GM23248 (cell line): ENCODE results near the gene MEAK7. TPM values are rescaled to one million over a fixed set of nuclear protein-coding genes. Genes with fewer than 3 reads are reported as not detected.

Experiments
- DNase-seq: peaks from one replicate; pipeline ENCODE4 v3.0.0-alpha.2; 2015
- H2AFZ ChIP-seq: fragments of 200-600 bp; sonication (generic); 2 replicates; pipeline ENCODE4 v1.6.1; 2016; ENCODE audit warnings: antibody characterized with exemption
- H3F3A ChIP-seq: fragments of 200-600 bp; sonication (generic); 2 replicates; pipeline ENCODE4 v1.6.1; 2016; ENCODE audit warnings: mild to moderate bottlenecking, antibody characterized with exemption, mixed run types; ENCODE audit not compliant: insufficient read depth
- H3K27ac ChIP-seq: fragments of 200-600 bp; sonication (generic); 2 replicates; pipeline ENCODE4 v1.5.1; 2016; ENCODE audit warnings: mild to moderate bottlenecking
- H3K27me3 ChIP-seq: fragments of 200-600 bp; sonication (generic); replicated peaks from 2 replicates; pipeline ENCODE4 v1.6.1; 2016; ENCODE audit warnings: mild to moderate bottlenecking; ENCODE audit not compliant: insufficient read depth
- H3K36me3 ChIP-seq: fragments of 200-600 bp; sonication (generic); 2 replicates; pipeline ENCODE4 v1.6.1; 2016; ENCODE audit warnings: low read depth, mild to moderate bottlenecking
- H3K4me1 ChIP-seq: fragments of 200-600 bp; sonication (generic); 2 replicates; pipeline ENCODE4 v1.6.1; 2016; ENCODE audit warnings: mild to moderate bottlenecking; ENCODE audit not compliant: insufficient read depth
- H3K4me2 ChIP-seq: fragments of 200-600 bp; sonication (generic); one replicate; pipeline ENCODE4 v1.6.1; 2016; ENCODE audit warnings: mild to moderate bottlenecking; ENCODE audit not compliant: unreplicated experiment
- H3K4me3 ChIP-seq: fragments of 200-600 bp; sonication (generic); 2 replicates; pipeline ENCODE4 v1.5.1; 2016; ENCODE audit warnings: mild to moderate bottlenecking
- H3K79me2 ChIP-seq: fragments of 200-600 bp; sonication (generic); 2 replicates; pipeline ENCODE4 v1.6.1; 2016; ENCODE audit warnings: mild to moderate bottlenecking; ENCODE audit not compliant: insufficient read depth
- H3K9ac ChIP-seq: fragments of 200-600 bp; sonication (generic); 2 replicates; pipeline ENCODE4 v1.6.1; 2016; ENCODE audit warnings: mild to moderate bottlenecking
- H3K9me2 ChIP-seq: fragments of 200-600 bp; sonication (generic); 2 replicates; pipeline ENCODE4 v1.6.1; 2016; ENCODE audit warnings: mixed run types, mild to moderate bottlenecking, moderate library complexity; ENCODE audit not compliant: insufficient read depth
- H3K9me3 ChIP-seq: fragments of 200-600 bp; sonication (generic); one replicate; pipeline ENCODE4 v1.6.1; 2017; ENCODE audit warnings: low read depth
- H4K20me1 ChIP-seq: fragments of 200-600 bp; sonication (generic); 2 replicates; pipeline ENCODE4 v1.6.0; 2016; ENCODE audit not compliant: insufficient read depth
- EZH2 ChIP-seq: fragments of 200-600 bp; sonication (generic); IDR thresholded peaks from 2 replicates; pipeline ENCODE4 v1.6.1; 2018; ENCODE audit warnings: antibody characterized with exemption, mild to moderate bottlenecking; ENCODE audit not compliant: insufficient read depth, poor library complexity, severe bottlenecking
- EZH2phosphoT487 ChIP-seq: fragments of 200-600 bp; sonication (generic); IDR thresholded peaks from 2 replicates; pipeline ENCODE4 v1.6.1; 2018; ENCODE audit warnings: antibody characterized with exemption, moderate library complexity, mild to moderate bottlenecking, low read depth; ENCODE audit not compliant: insufficient read depth
- WGBS, 2 experiments: methylation state at CpG; one replicate each; pipeline ENCODE4 v1.1.6; 2015 to 2017; ENCODE audit warnings: low lambda C conversion rate in 2 of 2, low coverage in 1 of 2; ENCODE audit errors: missing lambda C conversion rate in 2 of 2; 5-methylcytosine and 5-hydroxymethylcytosine counted together
- in situ Hi-C: fragments of 300-500 bp; cut with MboI; formaldehyde crosslinking; loops from 2 replicates; pipeline ENCODE4 v1.15.0; 2020
- polyA plus RNA-seq: library from polyadenylated mRNA; unstranded; fragments of >200 nt; fragmentation: Nextera tagmentation; extraction: Ambion mirVana; gene quantifications from 2 replicates; pipeline ENCODE4 v1.2.1, GENCODE V29; 2016
- total RNA-seq: library from RNA; depleted of rRNA; stranded (reverse); fragments of >200 nt; shearing (Covaris generic); gene quantifications from 2 replicates; pipeline ENCODE4 v1.2.3, GENCODE V29; 2014

MEAK7 gene
- total and polyA plus RNA-seq, 2 experiments from 2014 or later = 45.6 to 62.0 TPM

GRCh38 chr16:84484579-84485254 is 19.7 kb downstream of the MEAK7 start:
- Histone ChIP-seq H3K4me2 (no peak overlapping the region), H3K79me2 (peaks cover 22% of the 10 kb centered on the region), H3K27me3 (no peaks in the 10 kb centered on the region), H3F3A (peaks cover 21% of the 10 kb centered on the region), H3K4me3 (no peak overlapping the region), H3K4me1 (no peaks in the 10 kb centered on the region), H3K9me3 (no peaks in the 10 kb centered on the region), H3K27ac (no peak overlapping the region), H3K36me3 (peaks cover 29% of the 10 kb centered on the region), H4K20me1 (no peaks in the 10 kb centered on the region), H3K9me2 (no peaks in the 10 kb centered on the region), H3K9ac (no peak overlapping the region), H2AFZ (no peak overlapping the region)
- WGBS, 2 experiments = 78 to 79% methylated on average over 15 of the region's 15 CpGs
- DNase-seq = peak; percentile 62
- TF ChIP-seq EZH2phosphoT487 (no peak), EZH2 (no peak)
- in situ Hi-C loops = loop anchor here (10.0 kb wide), 1 partner anchor 200 kb away; no protein-coding TSS in a partner anchor

GRCh38 chr16:84483882-84484565 is 20.4 kb downstream of the MEAK7 start:
- no peaks in the 10 kb centered on the region for H3K27me3 ChIP-seq
- in situ Hi-C loops = loop anchor here (10.0 kb wide), 1 partner anchor 199 kb away; no protein-coding TSS in a partner anchor
- no peak for DNase-seq

DNA sequence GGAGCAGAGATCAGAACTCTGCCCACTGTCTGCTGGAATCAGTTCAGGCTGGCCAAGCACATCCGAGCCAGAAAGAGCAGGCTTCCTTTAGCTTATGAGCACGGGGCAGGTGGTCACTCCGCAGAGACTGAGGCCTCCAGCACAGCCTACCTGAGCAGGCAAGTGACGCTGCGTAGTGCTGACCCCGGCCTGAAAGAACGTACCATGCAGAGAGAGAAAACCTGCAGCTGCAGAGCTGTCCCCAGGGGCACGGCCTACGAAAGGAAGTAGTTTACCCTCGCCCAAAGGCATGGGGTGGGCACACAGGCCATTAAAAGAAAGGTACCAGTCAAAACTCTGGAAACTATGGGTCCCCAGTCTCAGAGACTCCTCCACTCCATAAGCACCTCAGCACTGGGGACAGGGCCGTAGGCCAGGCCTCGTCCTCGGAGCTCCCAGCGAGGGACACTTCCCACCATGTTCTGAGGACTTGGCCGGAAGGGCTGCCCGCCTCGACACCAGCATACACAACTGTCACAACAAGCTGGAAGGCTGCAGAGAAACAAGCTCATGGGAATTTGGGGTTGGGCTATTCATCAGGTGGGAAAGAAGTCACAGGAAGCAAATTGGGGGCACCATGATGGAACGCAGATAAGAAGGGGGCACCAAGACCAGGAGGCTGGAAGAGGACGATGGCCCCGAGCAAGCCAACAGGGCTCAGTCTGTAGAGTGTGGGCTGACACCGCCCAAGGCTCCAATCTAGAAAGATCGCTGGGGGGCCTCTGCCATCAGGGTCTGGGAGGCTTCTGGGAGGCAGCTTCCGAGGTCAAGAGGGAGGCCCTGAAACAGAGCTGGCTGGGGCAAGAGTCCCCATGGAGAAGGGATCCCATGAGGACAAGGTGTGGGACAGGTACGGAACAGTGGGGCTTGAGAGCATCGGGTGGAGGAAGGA is 21.2 kb downstream of the MEAK7 start:
- DNase-seq = no peak
- Histone ChIP-seq H3K4me2 (no peak overlapping the region), H3K4me3 (no peak overlapping the region), H3K27ac (no peak overlapping the region), H3K4me1 (0 out of 2 replicates have a peak, but pooled peaks cover 3% of the 10 kb centered on the region), H3K27me3 (no peaks in the 10 kb centered on the region), H3K79me2 (peaks cover 13% of the 10 kb centered on the region), H3F3A (peaks cover 32% of the 10 kb centered on the region), H4K20me1 (no peaks in the 10 kb centered on the region), H3K9me3 (no peaks in the 10 kb centered on the region), H3K36me3 (peaks cover 14% of the 10 kb centered on the region), H3K9ac (no peak overlapping the region), H3K9me2 (no peaks in the 10 kb centered on the region), H2AFZ (no peak overlapping the region)
- WGBS, 2 experiments = 96 to 97% methylated on average over 22 to 25 of the region's 25 CpGs
- in situ Hi-C loops = loop anchor here (10.0 kb wide), 1 partner anchor 198 kb away; no protein-coding TSS in a partner anchor
- TF ChIP-seq EZH2 = no peak
- no peak for TF ChIP-seq EZH2phosphoT487

More at GRCh38 chr16:84483882-84484565, 20.4 kb downstream of the MEAK7 start:
- Histone ChIP-seq H3K9ac (no peak overlapping the region), H3K79me2 (peaks cover 18% of the 10 kb centered on the region), H3K4me3 (no peak overlapping the region), H3F3A (peaks cover 28% of the 10 kb centered on the region), H3K9me2 (no peaks in the 10 kb centered on the region), H3K4me2 (no peak overlapping the region), H3K9me3 (no peaks in the 10 kb centered on the region), H3K27ac (no peak overlapping the region), H3K36me3 (peaks cover 23% of the 10 kb centered on the region), H4K20me1 (no peaks in the 10 kb centered on the region), H2AFZ (no peak overlapping the region), H3K4me1 (no peaks in the 10 kb centered on the region)
- TF ChIP-seq EZH2 = no peak
- no peak for TF ChIP-seq EZH2phosphoT487
- 95 to 96% methylated on average over 19 of the region's 19 CpGs for WGBS, 2 experiments
